HEK293T (cell line): Measurements from ENCODE around the gene VEPH1.

Experiments
- CTCF ChIA-PET: fragments of 350-600 bp; formaldehyde crosslinking; extraction: SDS; loops from one replicate; lab custom pipeline; 2021; ENCODE audit warnings: antibody characterized with exemption, inconsistent platforms; lab: Yijun Ruan, JAX
- POLR2A ChIA-PET: fragments of 350-600 bp; formaldehyde crosslinking; extraction: SDS; loops from one replicate; lab custom pipeline; 2020; ENCODE audit warnings: antibody characterized with exemption, inconsistent platforms; lab: Yijun Ruan, JAX
- DNase-seq: peaks from one replicate; pipeline ENCODE4 v3.0.0; 2012; ENCODE audit warnings: mixed read lengths; ENCODE audit errors: extremely low spot score
- ARNT ChIP-seq: fragments of 450-650 bp; IDR thresholded peaks from 2 replicates; pipeline ENCODE4 v1.6.1; 2017; ENCODE audit warnings: mild to moderate bottlenecking
- BHLHE40 ChIP-seq: fragments of 450-650 bp; IDR thresholded peaks from 2 replicates; pipeline ENCODE4 v1.6.1; 2016; ENCODE audit warnings: mild to moderate bottlenecking, moderate library complexity, borderline replicate concordance
- CTBP1 ChIP-seq: fragments of 450-650 bp; IDR thresholded peaks from 2 replicates; pipeline ENCODE4 v1.6.1; 2016; ENCODE audit warnings: borderline replicate concordance
- ELF4 ChIP-seq: fragments of 450-650 bp; IDR thresholded peaks from 2 replicates; pipeline ENCODE4 v1.6.1; 2017; ENCODE audit warnings: antibody characterized with exemption
- FOXA1 ChIP-seq: fragments of 450-650 bp; IDR thresholded peaks from 2 replicates; pipeline ENCODE4 v1.6.1; 2016; ENCODE audit warnings: mild to moderate bottlenecking
- FOXK2 ChIP-seq: fragments of 450-650 bp; IDR thresholded peaks from 2 replicates; pipeline ENCODE4 v1.6.1; 2016; ENCODE audit warnings: mild to moderate bottlenecking
- FOXM1 ChIP-seq: fragments of 450-650 bp; IDR thresholded peaks from 2 replicates; pipeline ENCODE4 v1.6.1; 2017; ENCODE audit warnings: mild to moderate bottlenecking, borderline replicate concordance
- HDGF ChIP-seq: fragments of 450-650 bp; IDR thresholded peaks from 2 replicates; pipeline ENCODE4 v1.6.1; 2017; ENCODE audit warnings: antibody characterized with exemption, borderline replicate concordance
- L3MBTL2 ChIP-seq: fragments of 450-650 bp; conservative IDR thresholded peaks from 2 replicates; pipeline ENCODE4 v1.6.1; 2016; ENCODE audit warnings: mild to moderate bottlenecking
- LEF1 ChIP-seq: fragments of 450-650 bp; IDR thresholded peaks from 2 replicates; pipeline ENCODE4 v1.6.1; 2017; ENCODE audit warnings: mild to moderate bottlenecking, borderline replicate concordance
- NFRKB ChIP-seq: fragments of 450-650 bp; IDR thresholded peaks from 2 replicates; pipeline ENCODE4 v1.6.1; 2016; ENCODE audit warnings: mild to moderate bottlenecking, moderate library complexity
- PKNOX1 ChIP-seq: fragments of 450-650 bp; IDR thresholded peaks from 2 replicates; pipeline ENCODE4 v1.6.1; 2016
- SP1 ChIP-seq: fragments of 450-650 bp; IDR thresholded peaks from 2 replicates; pipeline ENCODE4 v1.6.1; 2017
- SUZ12 ChIP-seq: fragments of 450-650 bp; IDR thresholded peaks from 2 replicates; pipeline ENCODE4 v1.6.1; 2016; ENCODE audit warnings: mild to moderate bottlenecking
- TARDBP ChIP-seq: fragments of 450-650 bp; IDR thresholded peaks from 2 replicates; pipeline ENCODE4 v1.6.1; 2016
- ZNF384 ChIP-seq: fragments of 450-650 bp; IDR thresholded peaks from 2 replicates; pipeline ENCODE4 v1.6.1; 2016

Gene VEPH1

GRCh38 chr3:157467200-157467599 is 36.0 kb downstream of the VEPH1 start:
- DNase-seq, result no peak
- TF ChIP-seq FOXK2 (no peak), LEF1 (no peak), FOXA1 (no peak), TARDBP (no peak), ELF4 (no peak), ZNF384 (no peak), NFRKB (no peak), L3MBTL2 (no peak), FOXM1 (no peak), CTBP1 (no peak), BHLHE40 (no peak), HDGF (no peak), SUZ12 (no peak)
- ChIA-PET CTCF (no interaction called here), POLR2A (no interaction called here)

- ChIA-PET CTCF (no interaction called here), POLR2A (no interaction called here)
- TF ChIP-seq HDGF (no peak), ELF4 (no peak), LEF1 (no peak), L3MBTL2 (no peak), NFRKB (no peak), TARDBP (no peak), BHLHE40 (no peak), SUZ12 (no peak), CTBP1 (no peak), FOXM1 (no peak), ARNT (no peak), PKNOX1 (no peak), FOXK2 (no peak), ZNF384 (no peak), FOXA1 (no peak), SP1 (no peak)
- DNase-seq, result no peak
These were observed 37.5 kb downstream of the VEPH1 start for GRCh38 chr3:157465741-157466140.

GRCh38 chr3:157464321-157464720 is 38.9 kb downstream of the VEPH1 start:
- POLR2A ChIA-PET, result interaction anchor here (0.9 kb wide), 1 partner anchor 27 kb away, joined by 4 read pairs; no protein-coding TSS in a partner anchor
- TF ChIP-seq NFRKB (no peak), SUZ12 (no peak), HDGF (no peak), LEF1 (no peak), FOXM1 (no peak), FOXA1 (no peak), ZNF384 (no peak), ELF4 (no peak), ARNT (no peak), CTBP1 (no peak), PKNOX1 (no peak), BHLHE40 (no peak)
- CTCF ChIA-PET, result no interaction called here
- no peak for DNase-seq

- ChIA-PET POLR2A (interaction anchor here (0.9 kb wide), 1 partner anchor 26 kb away, joined by 4 read pairs; no protein-coding TSS in a partner anchor), CTCF (no interaction called here)
- TF ChIP-seq BHLHE40 (no peak), CTBP1 (no peak), FOXA1 (no peak), FOXM1 (no peak), ARNT (no peak), ZNF384 (no peak), SP1 (no peak), PKNOX1 (no peak), FOXK2 (no peak), ELF4 (no peak), L3MBTL2 (no peak), TARDBP (no peak), HDGF (no peak)
- no peak for DNase-seq
These were observed 39.4 kb downstream of the VEPH1 start for GRCh38 chr3:157463816-157464215.

- ChIA-PET CTCF (no interaction called here), POLR2A (no interaction called here)
- TF ChIP-seq FOXM1, result no peak
- TF ChIP-seq PKNOX1, result no peak
- TF ChIP-seq BHLHE40, result no peak
- TF ChIP-seq FOXA1, result no peak
- no peak for TF ChIP-seq CTBP1
- no peak for TF ChIP-seq TARDBP
- TF ChIP-seq SUZ12, result no peak
- TF ChIP-seq ELF4, result no peak
- no peak for TF ChIP-seq L3MBTL2
- no peak for TF ChIP-seq SP1
- no peak for TF ChIP-seq NFRKB
- no peak for TF ChIP-seq HDGF
- TF ChIP-seq LEF1, result no peak
- TF ChIP-seq FOXK2, result no peak
- TF ChIP-seq ZNF384, result no peak
- no peak for TF ChIP-seq ARNT
- no peak for DNase-seq
These were observed 43.0 kb downstream of the VEPH1 start for GRCh38 chr3:157460253-157460652.
